ENCODE data around the gene COL27A1.

- TF ChIP-seq CTCF (IDR thresholded peaks at IDR 0.05; ENCODE audit: extremely low read depth in 1 of 2, insufficient read depth in 1 of 2, low read depth in 1 of 2, low read length in 2 of 2), result no peak
- TF ChIP-seq POLR2A (IDR thresholded peaks at IDR 0.05; ENCODE audit: low read depth, low read length), result no peak
- TF ChIP-seq EZH2 (IDR thresholded peaks at IDR 0.05; ENCODE audit: borderline replicate concordance, low read depth, low read length, severe bottlenecking), result no peak
- no peak for TF ChIP-seq POLR2AphosphoS5 (IDR thresholded peaks at IDR 0.05; ENCODE audit: insufficient read depth, low read depth, low read length)
- TF ChIP-seq MYC (IDR thresholded peaks at IDR 0.05; ENCODE audit: low read depth, low read length), result no peak
- TF ChIP-seq, protein P1, sequence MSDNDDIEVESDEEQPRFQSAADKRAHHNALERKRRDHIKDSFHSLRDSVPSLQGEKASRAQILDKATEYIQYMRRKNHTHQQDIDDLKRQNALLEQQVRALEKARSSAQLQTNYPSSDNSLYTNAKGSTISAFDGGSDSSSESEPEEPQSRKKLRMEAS (IDR thresholded peaks at IDR 0.05; ENCODE audit: insufficient read depth, insufficient read length), result no peak
Measured at GRCh38 chr9:114196117-114196516, 40.8 kb downstream of the COL27A1 start.

Data from endothelial cell of umbilical vein (primary cell).